Measurements from ENCODE around the gene CCR6.
"Not testable (repeated sequence)": the region's sequence is repeated elsewhere in the genome, so short reads cannot be mapped to it uniquely, and the experiment has no call there.

The CCR6 gene

GRCh38 chr6:167172011-167172410, 49.1 kb downstream of the CCR6 start:
- DNase-seq (ENCODE audit: low read depth, low spot score); POLR2A ChIA-PET; CTCF ChIA-PET; H3K4me3 ChIP-seq (ENCODE audit: low read depth, low read length): not testable (repeated sequence)

GRCh38 chr6:167177271-167177670, 54.4 kb downstream of the CCR6 start:
- DNase-seq (ENCODE audit: low read depth, low spot score); H3K4me3 ChIP-seq (ENCODE audit: low read depth, low read length); POLR2A ChIA-PET; CTCF ChIA-PET: not testable (repeated sequence)

- H3K4me3 ChIP-seq (ENCODE audit: low read depth, low read length); DNase-seq (ENCODE audit: low read depth, low spot score); POLR2A ChIA-PET; CTCF ChIA-PET: not testable (repeated sequence)
Measured at GRCh38 chr6:167178896-167179655, 56.2 kb downstream of the CCR6 start.

- DNase-seq (ENCODE audit: low read depth, low spot score); H3K4me3 ChIP-seq (ENCODE audit: low read depth, low read length); POLR2A ChIA-PET; CTCF ChIA-PET: not testable (repeated sequence)
Measured at GRCh38 chr6:167180086-167180485, 57.2 kb downstream of the CCR6 start.

GRCh38 chr6:167181351-167181750, 58.5 kb downstream of the CCR6 start:
- DNase-seq (ENCODE audit: low read depth, low spot score); CTCF ChIA-PET; POLR2A ChIA-PET; H3K4me3 ChIP-seq (ENCODE audit: low read depth, low read length): not testable (repeated sequence)

GRCh38 chr6:167182913-167183314, 60.0 kb downstream of the CCR6 start:
- DNase-seq (ENCODE audit: low read depth, low spot score); H3K4me3 ChIP-seq (ENCODE audit: low read depth, low read length); CTCF ChIA-PET; POLR2A ChIA-PET: not testable (repeated sequence)

GRCh38 chr6:167185101-167185500, 62.2 kb downstream of the CCR6 start:
- POLR2A ChIA-PET; CTCF ChIA-PET; H3K4me3 ChIP-seq (ENCODE audit: low read depth, low read length); DNase-seq (ENCODE audit: low read depth, low spot score): not testable (repeated sequence)

GRCh38 chr6:167187275-167187674, 64.4 kb downstream of the CCR6 start:
- DNase-seq (ENCODE audit: low read depth, low spot score); POLR2A ChIA-PET; H3K4me3 ChIP-seq (ENCODE audit: low read depth, low read length); CTCF ChIA-PET: not testable (repeated sequence)
